Subcutaneous adipose tissue (tissue), 4 donors: ENCODE measurements around the gene FGFR1OP2. TPM values are rescaled to one million over a fixed set of nuclear protein-coding genes. Genes with fewer than 3 reads are reported as not detected.

Experiments
- CTCF ChIP-seq: fragments of 450-650 bp; IDR thresholded peaks from one replicate; pipeline ENCODE4 v1.5.1; 2016; ENCODE audit warnings: low read depth, mild to moderate bottlenecking, control low read depth, antibody characterized with exemption, moderate library complexity
- total RNA-seq, 4 donors: library from RNA; depleted of rRNA; stranded (reverse); fragments of >200 nt; gene quantifications; one replicate each; pipeline ENCODE4 v1.1.0, GENCODE V29; 2016

FGFR1OP2 gene
- total RNA-seq, 4 donors from 2014 or later, result 61.2 to 110 (median 82.6) TPM

GRCh38 chr12:26918321-26919215 is 19.7 kb upstream of the FGFR1OP2 start:
- no peak for TF ChIP-seq CTCF

GRCh38 chr12:26919216-26919555 is 19.1 kb upstream of the FGFR1OP2 start:
- no peak for TF ChIP-seq CTCF

- TF ChIP-seq CTCF, result no peak
Measured at GRCh38 chr12:26921886-26922285, 16.4 kb upstream of the FGFR1OP2 start.

GRCh38 chr12:26928661-26929060 is 9.6 kb upstream of the FGFR1OP2 start:
- no peak for TF ChIP-seq CTCF

GRCh38 chr12:26929590-26929989 is 8.7 kb upstream of the FGFR1OP2 start:
- no peak for TF ChIP-seq CTCF

GRCh38 chr12:26935636-26936378 is 2.5 kb upstream of the FGFR1OP2 start:
- no peak for TF ChIP-seq CTCF
